K562 (cell line): Measurements from ENCODE around the gene SORT1. TPM values are rescaled to one million over a fixed set of nuclear protein-coding genes. Genes with fewer than 3 reads are reported as not detected.

Source experiments
- ARID1B ChIP-seq: fragments of 450-650 bp; IDR thresholded peaks from 2 replicates; pipeline ENCODE4 v1.6.1; 2016; ENCODE audit warnings: antibody characterized with exemption, mild to moderate bottlenecking, inconsistent platforms
- BACH1 ChIP-seq: fragments of 200-800 bp; sonication (Bioruptor generic); IDR thresholded peaks from 2 replicates; pipeline ENCODE4 v1.6.1; 2016; ENCODE audit warnings: missing genetic modification characterization, missing compliant biosample characterization
- BRD4 ChIP-seq: fragments of 200-600 bp; sonication (generic); IDR thresholded peaks from 2 replicates; pipeline ENCODE4 v1.6.1; 2017; ENCODE audit warnings: inconsistent platforms
- CAMTA2 ChIP-seq: fragments of 250-450 bp; sonication (Bioruptor Pico); conservative IDR thresholded peaks from 2 replicates; pipeline ENCODE4 v1.5.1; 2022
- HDAC1 ChIP-seq, 2 experiments: fragments of 450-650 bp; IDR thresholded peaks; 2 replicates each; pipeline ENCODE4 v1.6.1; 2016 to 2017; ENCODE audit warnings: inconsistent platforms in 1 of 2, mild to moderate bottlenecking in 1 of 2, moderate library complexity in 1 of 2
- HNRNPL ChIP-seq: fragments of 200-400 bp; formaldehyde crosslinking; IDR thresholded peaks from 2 replicates; pipeline ENCODE4 v1.6.1; 2017; ENCODE audit warnings: low read depth, mild to moderate bottlenecking, low read length
- IRF2 ChIP-seq: sonication (generic); formaldehyde crosslinking; IDR thresholded peaks from 2 replicates; pipeline ENCODE4 v1.8.1; 2022; ENCODE audit warnings: mild to moderate bottlenecking, missing genetic modification reagents
- MIER1 ChIP-seq: fragments of 450-650 bp; IDR thresholded peaks from 2 replicates; pipeline ENCODE4 v1.6.1; 2016; ENCODE audit warnings: antibody characterized with exemption, mild to moderate bottlenecking, low read depth
- MTA3 ChIP-seq: fragments of 450-650 bp; formaldehyde crosslinking; IDR thresholded peaks from 2 replicates; pipeline ENCODE4 v1.6.1; 2017; ENCODE audit warnings: mild to moderate bottlenecking, borderline replicate concordance
- NCOA6 ChIP-seq: fragments of 450-650 bp; IDR thresholded peaks from 2 replicates; pipeline ENCODE4 v1.6.1; 2017; ENCODE audit warnings: mild to moderate bottlenecking
- NFIC ChIP-seq: fragments of 450-650 bp; IDR thresholded peaks from 2 replicates; pipeline ENCODE4 v1.6.1; 2017; ENCODE audit warnings: mild to moderate bottlenecking, inconsistent platforms
- PHTF2 ChIP-seq: fragments of 250-450 bp; sonication (Bioruptor Pico); IDR thresholded peaks from 2 replicates; pipeline ENCODE4 v1.5.0; 2021; ENCODE audit warnings: mild to moderate bottlenecking
- SMAD1 ChIP-seq: fragments of 150-350 bp; IDR thresholded peaks from 2 replicates; pipeline ENCODE4 v1.6.1; 2014; ENCODE audit warnings: low read length, low read depth; ENCODE audit not compliant: partially characterized antibody
- SPI1 ChIP-seq: IDR thresholded peaks from 2 replicates; pipeline ENCODE4 v1.6.1; 2011; ENCODE audit warnings: low read depth, low read length, control low read depth, borderline replicate concordance
- TBP ChIP-seq: optimal IDR thresholded peaks from 2 replicates; pipeline ENCODE3; 2011; ENCODE audit warnings: low read depth, low read length, improper control_type of control experiment
- TEAD4 ChIP-seq, 2 experiments: sonication (generic) in 1 of 2; formaldehyde crosslinking in 1 of 2; IDR thresholded peaks; 2 replicates each; pipeline versions ENCODE4 v1.6.1 to v1.8.0; 2012 to 2022; ENCODE audit warnings: borderline replicate concordance in 1 of 2, inconsistent platforms in 1 of 2, low read length in 1 of 2, mild to moderate bottlenecking in 1 of 2, missing genetic modification reagents in 1 of 2
- TRIM24 ChIP-seq, 2 experiments: fragments of 450-650 bp; IDR thresholded peaks; 2 replicates each; pipeline ENCODE4 v1.6.1; 2016
- UBTF ChIP-seq, 2 experiments: IDR thresholded peaks; 2 replicates each; pipeline ENCODE4 v1.6.1; 2012; ENCODE audit warnings: improper control_type of control experiment in 2 of 2, low read depth in 2 of 2, low read length in 2 of 2, borderline replicate concordance in 1 of 2
- WHSC1 ChIP-seq: IDR thresholded peaks from one replicate; pipeline ENCODE4 v1.6.1; 2012; ENCODE audit warnings: low read length, control low read depth, inconsistent platforms
- ZBED1 ChIP-seq: IDR thresholded peaks from 2 replicates; pipeline ENCODE4 v1.6.1; 2014
- ZFP36 ChIP-seq: fragments of 150-350 bp; IDR thresholded peaks from 2 replicates; pipeline ENCODE4 v1.6.1; 2018; ENCODE audit warnings: low read length, low read depth; ENCODE audit not compliant: partially characterized antibody
- ZNF239 ChIP-seq: fragments of 250-450 bp; sonication (Bioruptor Pico); IDR thresholded peaks from 2 replicates; pipeline ENCODE4 v1.4.0; 2020; ENCODE audit warnings: mild to moderate bottlenecking
- ZNF24 ChIP-seq: fragments of 450-650 bp; IDR thresholded peaks from 2 replicates; pipeline ENCODE4 v1.6.1; 2016
- ZNF280A ChIP-seq: fragments of 450-650 bp; IDR thresholded peaks from 2 replicates; pipeline ENCODE4 v1.6.1; 2018; ENCODE audit warnings: mild to moderate bottlenecking, low read depth; ENCODE audit not compliant: partially characterized antibody
- ZNF280B ChIP-seq: fragments of 250-450 bp; sonication (Bioruptor Pico); IDR thresholded peaks from 2 replicates; pipeline ENCODE4 v1.5.1; 2021; ENCODE audit warnings: mild to moderate bottlenecking
- ZNF717 ChIP-seq: fragments of 250-450 bp; sonication (Bioruptor Pico); IDR thresholded peaks from 2 replicates; pipeline ENCODE4 v1.5.0; 2021
- polyA plus RNA-seq, 8 experiments: library from polyadenylated mRNA; depleted of rRNA in 4 of 8; stranded (reverse) in 5 of 8; unstranded in 3 of 8; fragments of >200 nt; fragmentation: Nextera tagmentation in 2 of 8; fragmentation: Illumina TruSeq in 1 of 8; extraction: Ambion mirVana in 2 of 8; extraction: Trizol in 1 of 8; gene quantifications; 2 replicates each; pipeline versions ENCODE4 v1.2.1 to v1.2.3, GENCODE V29; 2011 to 2014; ENCODE audit warnings: inconsistent platforms in 1 of 8, missing spikeins in 1 of 8
- total RNA-seq, 7 experiments: library from RNA; depleted of rRNA in 6 of 7; stranded (reverse); fragments of >200 nt in 6 of 7; fragmentation: Illumina TruSeq in 2 of 7; extraction: Trizol in 2 of 7; gene quantifications; 2 replicates each; pipeline versions ENCODE4 v1.2.1 to v1.2.3, GENCODE V29; 2011 to 2021; ENCODE audit warnings: low replicate concordance in 1 of 7
- TF ChIP-seq, protein P1 (sequence below): sonication (generic); formaldehyde crosslinking; IDR thresholded peaks from 2 replicates; pipeline ENCODE4 v1.9.0; 2022; ENCODE audit warnings: mild to moderate bottlenecking, missing genetic modification reagents

SORT1 gene
- total and polyA plus RNA-seq, 9 of the 15 experiments (the other 6 are each of a cell fraction or from before 2014, with no cell fraction given) = 27.4 to 112 (median 65.0) TPM

- TF ChIP-seq UBTF (IDR thresholded peaks at IDR 0.05; ENCODE audit: borderline replicate concordance in 1 of 2, low read depth in 2 of 2, low read length in 2 of 2) (0 out of 4 replicates have a peak, but pooled peaks of 1 of the 2 experiments have one; percentile 61), BACH1 (tag) (no peak), HNRNPL (no peak), TRIM24 (IDR thresholded peaks at IDR 0.05) (peak in 1 of 2 experiments; percentile 46; a peak in 1 of 4 replicates), IRF2 (CRISPR knock-in tag) (no peak), ZNF280A (no peak), ZNF239 (CRISPR knock-in tag) (no peak), SMAD1 (no peak), NFIC (peak; percentile 25; the same call in 1 of the 2 replicates), ZNF717 (CRISPR knock-in tag) (no peak), TEAD4 (IDR thresholded peaks at IDR 0.05; ENCODE audit: low read length) (no peak), TEAD4 (CRISPR knock-in tag; IDR thresholded peaks at IDR 0.05; ENCODE audit: borderline replicate concordance) (no peak), ZFP36 (peak; percentile 6), MIER1 (no peak), ZBED1 (no peak), PHTF2 (CRISPR knock-in tag) (no peak), ZNF280B (no peak), SPI1 (no peak), NCOA6 (peak; percentile 53; the same call in 1 of the 2 replicates), TBP (no peak), WHSC1 (no peak), BRD4 (no peak), ZNF24 (no peak), HDAC1 (IDR thresholded peaks at IDR 0.05) (no peak), ARID1B (peak; percentile 42; the same call in 1 of the 2 replicates), MTA3 (peak; percentile 55; the same call in 1 of the 2 replicates), CAMTA2 (no peak)
- TF ChIP-seq, protein P1, sequence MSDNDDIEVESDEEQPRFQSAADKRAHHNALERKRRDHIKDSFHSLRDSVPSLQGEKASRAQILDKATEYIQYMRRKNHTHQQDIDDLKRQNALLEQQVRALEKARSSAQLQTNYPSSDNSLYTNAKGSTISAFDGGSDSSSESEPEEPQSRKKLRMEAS = no peak
Observed at GRCh38 chr1:109300650-109301151, 97.0 kb downstream of the SORT1 start (continued).
